Measurements from ENCODE around the gene AUTS2.

GRCh38 chr7:69778138-69778537 lies 179.9 kb downstream of the AUTS2 start:
- TF ChIP-seq EZH2phosphoT487 (IDR thresholded peaks at IDR 0.05; ENCODE audit: borderline replicate concordance): no peak
- TF ChIP-seq CTCF (conservative IDR thresholded peaks at IDR 0.05; ENCODE audit: low read length): no peak
